Stomach (tissue), 9 donors: ENCODE measurements around the gene BCAS3. TPM values are rescaled to one million over a fixed set of nuclear protein-coding genes. Genes with fewer than 3 reads are reported as not detected.

Experiments used
- DNase-seq, 2 donors: peaks; one replicate each; pipeline versions ENCODE4 v3.0.0 to v3.0.0-alpha.2; 2013 to 2019
- H3K27ac ChIP-seq, 5 donors: fragments of 200-600 bp in 4 of 5; sonication (generic) in 4 of 5; one replicate each; pipeline ENCODE4 v1.5.1; 2013 to 2019; ENCODE audit warnings: mild to moderate bottlenecking in 1 of 5, moderate library complexity in 1 of 5
- H3K27me3 ChIP-seq, 3 donors: fragments of 200-600 bp; sonication (generic); one replicate each; pipeline ENCODE4 v1.5.1; 2017 to 2019; ENCODE audit warnings: mixed run types in 1 of 3
- H3K36me3 ChIP-seq, 4 donors: fragments of 200-600 bp; sonication (generic); 1 replicate in 3 of 4; 2 replicates in 1 of 4; pipeline ENCODE4 v1.5.1; 2016 to 2019
- H3K4me1 ChIP-seq, 4 donors: fragments of 200-600 bp; sonication (generic); one replicate each; pipeline ENCODE4 v1.5.1; 2016 to 2019
- H3K4me3 ChIP-seq, 4 donors: fragments of 200-600 bp; sonication (generic) in 3 of 4; one replicate each; pipeline ENCODE4 v1.5.1; 2016 to 2019; ENCODE audit warnings: mild to moderate bottlenecking in 1 of 4
- H3K9me3 ChIP-seq, 4 donors: fragments of 200-600 bp; sonication (generic); one replicate each; pipeline ENCODE4 v1.5.1; 2016 to 2019
- EP300 ChIP-seq: sonication (generic); formaldehyde crosslinking; IDR thresholded peaks from one replicate; pipeline ENCODE4 v1.6.1; 2017; ENCODE audit warnings: antibody characterized with exemption
- POLR2A ChIP-seq, 4 donors: fragments of 450-650 bp; IDR thresholded peaks; one replicate each; pipeline ENCODE4 v1.6.1; 2016; ENCODE audit warnings: antibody characterized with exemption in 4 of 4, control low read depth in 2 of 4, mild to moderate bottlenecking in 1 of 4, moderate library complexity in 1 of 4
- POLR2AphosphoS5 ChIP-seq, 3 donors: sonication (generic); formaldehyde crosslinking; IDR thresholded peaks; one replicate each; pipeline ENCODE4 v1.6.1; 2016; ENCODE audit warnings: antibody characterized with exemption in 3 of 3
- WGBS, 5 donors: extraction: QIAGEN DNeasy Blood & Tissue Kit in 3 of 5; methylation state at CpG; one replicate each; pipeline versions ENCODE4 v1.1.5 to v1.1.7; 2013 to 2018; 5-methylcytosine and 5-hydroxymethylcytosine counted together
- intact Hi-C: fragments of 100-400 bp; cut with DNase I; formaldehyde crosslinking; loops from one replicate; pipeline ENCODE4 v1.15.1; 2023; ENCODE audit warnings: low total_unique reads
- polyA plus RNA-seq, 3 donors: library from polyadenylated mRNA; stranded (reverse); fragments of 200-250 nt; gene quantifications; one replicate each; pipeline ENCODE4 v1.2.3, GENCODE V29; 2013
- total RNA-seq, 5 donors: library from RNA; depleted of rRNA; stranded (reverse); fragments of >200 nt; gene quantifications; one replicate each; pipeline versions ENCODE4 v1.1.0 to v1.2.3, GENCODE V29; 2014 to 2016
- TF ChIP-seq, protein P1 (sequence below), 7 experiments: fragments of 450-650 bp in 4 of 7; fragments of 200-600 bp in 3 of 7; sonication (generic) in 3 of 7; IDR thresholded peaks; one replicate each; pipeline ENCODE4 v1.5.1; 2016 to 2019; ENCODE audit warnings: antibody characterized with exemption in 7 of 7, control low read depth in 2 of 7, mild to moderate bottlenecking in 1 of 7
- donor health status: healthy with polysubstance abuse.
- donor health status: Bipolar disorder and iron deficiency.
- donor health status: healthy.

Gene BCAS3
- total and polyA plus RNA-seq, 8 donors = 4.9 to 150 (median 25.3) TPM

DNA sequence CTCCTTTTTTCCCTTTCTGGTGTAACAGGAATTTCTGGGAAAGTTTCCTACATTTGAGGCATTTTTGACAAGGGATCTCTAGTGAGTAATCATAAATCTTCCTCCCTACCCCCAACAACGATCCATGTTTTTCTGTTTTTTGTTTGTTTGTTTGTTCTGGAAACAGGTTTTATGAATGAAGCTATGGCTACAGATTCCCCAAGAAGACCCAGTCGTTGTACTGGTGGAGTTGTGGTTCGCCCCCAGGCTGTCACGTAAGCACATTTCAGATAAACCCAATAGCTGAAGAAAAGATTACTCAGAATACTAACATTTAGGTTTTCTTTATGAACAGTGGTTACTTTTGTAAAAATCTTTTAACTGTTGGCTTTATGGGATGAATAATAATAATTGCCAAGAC is 1.6 kb downstream of the BCAS3 start:
- Histone ChIP-seq H3K4me1 (peaks cover 12 to 20% (median 19%) of the 10 kb centered on the region in 4 donors), H3K36me3 (peaks cover 0 to 39% (median 32%) of the 10 kb centered on the region in 4 donors), H3K27ac (no peak overlapping the region), H3K4me3 (no peak overlapping the region), H3K9me3 (peaks cover 0 to 4% (median 0%) of the 10 kb centered on the region in 4 donors), H3K27me3 (no peaks in the 10 kb centered on the region)
- DNase-seq = no peak
- intact Hi-C loops = no loop called here
- TF ChIP-seq POLR2A (IDR thresholded peaks at IDR 0.05) (no peak), EP300 (no peak), POLR2AphosphoS5 (IDR thresholded peaks at IDR 0.05) (no peak)
- TF ChIP-seq, protein P1, sequence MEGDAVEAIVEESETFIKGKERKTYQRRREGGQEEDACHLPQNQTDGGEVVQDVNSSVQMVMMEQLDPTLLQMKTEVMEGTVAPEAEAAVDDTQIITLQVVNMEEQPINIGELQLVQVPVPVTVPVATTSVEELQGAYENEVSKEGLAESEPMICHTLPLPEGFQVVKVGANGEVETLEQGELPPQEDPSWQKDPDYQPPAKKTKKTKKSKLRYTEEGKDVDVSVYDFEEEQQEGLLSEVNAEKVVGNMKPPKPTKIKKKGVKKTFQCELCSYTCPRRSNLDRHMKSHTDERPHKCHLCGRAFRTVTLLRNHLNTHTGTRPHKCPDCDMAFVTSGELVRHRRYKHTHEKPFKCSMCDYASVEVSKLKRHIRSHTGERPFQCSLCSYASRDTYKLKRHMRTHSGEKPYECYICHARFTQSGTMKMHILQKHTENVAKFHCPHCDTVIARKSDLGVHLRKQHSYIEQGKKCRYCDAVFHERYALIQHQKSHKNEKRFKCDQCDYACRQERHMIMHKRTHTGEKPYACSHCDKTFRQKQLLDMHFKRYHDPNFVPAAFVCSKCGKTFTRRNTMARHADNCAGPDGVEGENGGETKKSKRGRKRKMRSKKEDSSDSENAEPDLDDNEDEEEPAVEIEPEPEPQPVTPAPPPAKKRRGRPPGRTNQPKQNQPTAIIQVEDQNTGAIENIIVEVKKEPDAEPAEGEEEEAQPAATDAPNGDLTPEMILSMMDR (IDR thresholded peaks at IDR 0.05) = no peak
- 82 to 90% (median 82%) methylated on average over 4 of the region's 4 CpGs for WGBS, 5 donors

DNA sequence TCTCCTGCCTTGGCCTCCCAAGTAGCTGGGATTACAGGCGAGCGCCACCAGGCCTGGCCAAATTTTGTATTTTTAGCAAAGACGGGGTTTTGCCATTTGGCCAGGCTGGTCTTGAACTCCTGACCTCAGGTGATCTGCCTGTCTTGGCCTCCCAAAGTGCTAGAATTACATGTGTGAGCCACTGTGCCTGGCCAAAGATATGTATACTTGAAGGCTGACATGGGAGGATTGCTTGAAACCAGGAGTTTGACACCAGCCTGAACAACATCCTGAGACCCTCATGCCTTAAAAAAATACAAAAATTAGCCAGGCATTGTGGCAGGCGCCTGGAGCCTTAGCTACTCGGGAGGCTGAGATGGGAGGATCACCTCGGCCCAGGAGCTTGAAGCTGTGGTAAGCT is 3.1 kb downstream of the BCAS3 start:
- no peak for DNase-seq
- H3K9me3 ChIP-seq = no peaks in the 10 kb centered on the region
- 94 to 99% (median 97%) methylated on average over 6 of the region's 6 CpGs for WGBS, 5 donors
- peaks cover 12 to 20% (median 19%) of the 10 kb centered on the region in 4 donors for H3K4me1 ChIP-seq
- peaks cover 0 to 54% (median 46%) of the 10 kb centered on the region in 4 donors for H3K36me3 ChIP-seq
- no peak overlapping the region for H3K4me3 ChIP-seq
- TF ChIP-seq, protein P1 (IDR thresholded peaks at IDR 0.05) = no peak
- no peak for TF ChIP-seq EP300
- TF ChIP-seq POLR2AphosphoS5 (IDR thresholded peaks at IDR 0.05) = no peak
- TF ChIP-seq POLR2A (IDR thresholded peaks at IDR 0.05) = no peak
- no peaks in the 10 kb centered on the region for H3K27me3 ChIP-seq
- H3K27ac ChIP-seq = no peak overlapping the region
- intact Hi-C loops = no loop called here

DNA sequence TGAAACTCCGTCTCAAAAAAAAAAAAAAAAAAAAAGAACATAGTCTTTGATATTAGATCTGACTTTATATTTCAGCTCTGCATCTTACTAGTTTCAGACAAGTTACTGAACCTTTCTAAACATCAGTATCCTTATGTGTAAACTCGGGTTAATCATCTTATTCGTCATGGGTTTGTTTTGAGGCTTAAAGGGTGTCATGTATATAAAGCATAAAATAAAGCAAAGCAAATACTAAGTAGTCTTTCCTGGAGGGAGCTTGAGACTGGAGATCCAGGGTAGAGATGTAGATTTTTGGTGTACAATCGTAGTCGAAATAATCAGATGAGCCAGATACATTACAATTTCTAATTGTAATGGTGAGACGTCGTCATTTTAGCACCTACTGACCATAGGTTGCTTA is 7.8 kb downstream of the BCAS3 start:
- H3K4me3 ChIP-seq = no peak overlapping the region
- no peaks in the 10 kb centered on the region for H3K27me3 ChIP-seq
- H3K9me3 ChIP-seq = no peaks in the 10 kb centered on the region
- DNase-seq = no peak
- intact Hi-C loops = no loop called here
- TF ChIP-seq POLR2A (IDR thresholded peaks at IDR 0.05) = no peak
- no peak for TF ChIP-seq EP300
- no peak for TF ChIP-seq POLR2AphosphoS5 (IDR thresholded peaks at IDR 0.05)
- TF ChIP-seq, protein P1 (IDR thresholded peaks at IDR 0.05) = no peak
- no peaks in the 10 kb centered on the region for H3K4me1 ChIP-seq
- peaks cover 13 to 97% (median 93%) of the 10 kb centered on the region in 4 donors for H3K36me3 ChIP-seq
- no peak overlapping the region for H3K27ac ChIP-seq
- 94 to 97% (median 96%) methylated on average over 6 to 7 of the region's 7 CpGs for WGBS, 5 donors

DNA sequence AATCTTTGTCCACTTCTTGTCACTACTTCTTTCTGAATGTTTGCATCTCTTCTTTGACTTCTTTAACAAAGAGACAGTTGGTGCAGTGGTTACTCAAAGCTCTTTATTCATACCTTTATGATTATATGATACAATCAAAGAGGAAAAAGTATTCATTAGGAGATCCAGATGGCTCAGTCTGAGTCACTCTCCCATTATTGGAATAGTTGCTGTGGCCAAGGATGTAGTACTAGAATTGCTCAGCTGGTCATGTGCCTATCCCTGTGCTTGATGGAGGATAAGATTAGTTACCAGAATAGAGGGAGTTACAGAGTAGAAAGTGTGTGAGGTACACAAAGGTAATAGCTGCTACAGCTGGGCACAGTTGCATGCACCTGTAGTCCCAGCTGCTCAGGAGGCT is 18.3 kb downstream of the BCAS3 start:
- intact Hi-C loops = no loop called here
- no peak for TF ChIP-seq POLR2AphosphoS5 (IDR thresholded peaks at IDR 0.05)
- TF ChIP-seq POLR2A (IDR thresholded peaks at IDR 0.05) = no peak
- TF ChIP-seq, protein P1 (IDR thresholded peaks at IDR 0.05) = no peak
- TF ChIP-seq EP300 = no peak
- Histone ChIP-seq H3K27me3 (no peaks in the 10 kb centered on the region), H3K4me3 (no peak overlapping the region), H3K36me3 (peaks cover 13 to 71% (median 54%) of the 10 kb centered on the region in 4 donors), H3K9me3 (no peaks in the 10 kb centered on the region), H3K4me1 (no peaks in the 10 kb centered on the region), H3K27ac (no peak overlapping the region)
- DNase-seq = no peak
